NCI-H2227 (cell line): Measurements from ENCODE around the gene TXNDC11.
A peak's percentile ranks its signal among the peaks of the same experiment; 100 is the strongest.

Source experiments
- DNase-seq: peaks from one replicate; lab custom pipeline; 2025; ENCODE audit not compliant: unreplicated experiment; lab: John Stamatoyannopoulos, UW

The TXNDC11 gene

GRCh38 chr16:11752856-11753255, 10.2 kb upstream of the TXNDC11 start:
- DNase-seq: no peak

GRCh38 chr16:11750056-11750455, 7.4 kb upstream of the TXNDC11 start:
- DNase-seq: no peak

- DNase-seq: no peak
These were observed 6.0 kb upstream of the TXNDC11 start for GRCh38 chr16:11748404-11749254.

GRCh38 chr16:11747949-11748403, 5.3 kb upstream of the TXNDC11 start:
- no peak for DNase-seq

- DNase-seq: no peak
These were observed 1.4 kb upstream of the TXNDC11 start for GRCh38 chr16:11744075-11744470.

- peak; percentile 24 for DNase-seq
These were observed 834 bp upstream of the TXNDC11 start for GRCh38 chr16:11743308-11744074.

- DNase-seq: peak; percentile 49
These were observed 543 bp downstream of the TXNDC11 start for GRCh38 chr16:11742093-11742535.

- DNase-seq: no peak
These were observed 2.1 kb downstream of the TXNDC11 start for GRCh38 chr16:11740567-11740966.

- DNase-seq: no peak
These were observed 3.7 kb downstream of the TXNDC11 start for GRCh38 chr16:11738742-11739544.

- no peak for DNase-seq
These were observed 4.9 kb downstream of the TXNDC11 start for GRCh38 chr16:11737713-11738112.

- no peak for DNase-seq
These were observed 5.8 kb downstream of the TXNDC11 start for GRCh38 chr16:11736903-11737302.

- no peak for DNase-seq
These were observed 6.9 kb downstream of the TXNDC11 start for GRCh38 chr16:11735787-11736186.

- DNase-seq: no peak
These were observed 8.0 kb downstream of the TXNDC11 start for GRCh38 chr16:11734653-11735043.

- DNase-seq: no peak
These were observed 8.5 kb downstream of the TXNDC11 start for GRCh38 chr16:11734025-11734652.

- peak; percentile 79 for DNase-seq
These were observed 11.4 kb downstream of the TXNDC11 start for GRCh38 chr16:11731222-11731621.

GRCh38 chr16:11729787-11730186, 12.9 kb downstream of the TXNDC11 start:
- DNase-seq: no peak

GRCh38 chr16:11727796-11728543, 14.7 kb downstream of the TXNDC11 start:
- no peak for DNase-seq

- DNase-seq: no peak
These were observed 16.6 kb downstream of the TXNDC11 start for GRCh38 chr16:11726008-11726407.

GRCh38 chr16:11725457-11725856, 17.2 kb downstream of the TXNDC11 start:
- no peak for DNase-seq

GRCh38 chr16:11722468-11722808, 20.2 kb downstream of the TXNDC11 start:
- no peak for DNase-seq
